ENCODE results near the gene SCD5. TPM values are rescaled to one million over a fixed set of nuclear protein-coding genes. Genes with fewer than 3 reads are reported as not detected.

Gene SCD5
- polyA plus RNA-seq, 3 donors, result 4.3 to 18.6 (median 14.3) TPM

DNA sequence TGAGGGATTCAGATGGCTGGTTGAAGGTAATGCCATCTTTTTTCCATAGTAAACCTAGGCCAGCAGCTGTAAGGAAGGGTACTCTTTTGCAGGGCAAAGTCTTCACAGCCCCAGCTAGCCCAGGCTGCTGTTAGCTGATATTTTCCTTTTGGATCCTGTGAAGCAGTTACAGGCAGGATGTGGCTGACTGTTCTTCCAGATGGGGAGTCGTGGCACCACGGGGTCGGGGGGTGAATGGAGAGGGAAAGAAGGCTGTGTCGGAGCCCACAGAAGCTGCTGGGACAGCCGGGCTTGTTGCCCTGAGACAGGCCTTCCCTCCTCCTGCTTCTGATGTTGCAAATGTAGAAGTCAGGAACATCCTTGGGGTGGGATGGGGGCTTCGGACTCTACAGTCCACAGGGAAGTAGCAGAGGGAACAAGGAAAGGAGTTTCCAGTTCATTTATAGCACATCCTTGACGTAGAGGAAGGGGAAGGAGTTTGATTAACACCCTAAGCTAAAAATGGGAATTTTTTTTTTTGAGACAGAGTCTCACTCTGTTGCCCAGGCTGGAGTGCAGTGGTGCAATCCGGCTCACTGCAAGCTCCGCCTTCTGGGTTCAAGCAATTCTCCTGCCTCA is 172.2 kb downstream of the SCD5 start:
- 66 to 80% (median 67%) methylated on average over 9 of the region's 9 CpGs for WGBS, 3 donors
- no peak overlapping the region for H3K27ac ChIP-seq (ENCODE audit: low read depth, low read length)

DNA sequence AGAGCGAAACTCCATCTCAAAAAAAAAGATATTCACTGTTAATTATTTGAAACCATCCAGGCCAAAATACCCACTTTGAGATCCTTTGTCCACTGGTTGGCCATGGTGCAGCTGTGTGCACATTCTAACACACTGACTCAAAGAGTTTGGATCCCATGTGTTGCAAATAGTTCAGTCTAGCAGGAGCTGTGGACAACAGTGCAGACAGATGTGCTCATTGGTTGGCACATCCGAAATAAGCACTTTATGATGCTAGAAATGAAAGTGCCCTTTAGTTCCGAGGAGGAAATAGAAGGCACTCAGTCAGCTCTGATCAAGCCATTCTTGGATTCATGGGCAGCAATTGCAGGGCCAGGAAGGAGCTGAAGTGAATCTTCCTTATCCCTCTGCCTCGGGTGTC is 173.8 kb downstream of the SCD5 start:
- WGBS, 3 donors, result 83 to 90% (median 88%) methylated on average over 4 of the region's 4 CpGs
- H3K27ac ChIP-seq (ENCODE audit: low read depth, low read length), result no peak overlapping the region

DNA sequence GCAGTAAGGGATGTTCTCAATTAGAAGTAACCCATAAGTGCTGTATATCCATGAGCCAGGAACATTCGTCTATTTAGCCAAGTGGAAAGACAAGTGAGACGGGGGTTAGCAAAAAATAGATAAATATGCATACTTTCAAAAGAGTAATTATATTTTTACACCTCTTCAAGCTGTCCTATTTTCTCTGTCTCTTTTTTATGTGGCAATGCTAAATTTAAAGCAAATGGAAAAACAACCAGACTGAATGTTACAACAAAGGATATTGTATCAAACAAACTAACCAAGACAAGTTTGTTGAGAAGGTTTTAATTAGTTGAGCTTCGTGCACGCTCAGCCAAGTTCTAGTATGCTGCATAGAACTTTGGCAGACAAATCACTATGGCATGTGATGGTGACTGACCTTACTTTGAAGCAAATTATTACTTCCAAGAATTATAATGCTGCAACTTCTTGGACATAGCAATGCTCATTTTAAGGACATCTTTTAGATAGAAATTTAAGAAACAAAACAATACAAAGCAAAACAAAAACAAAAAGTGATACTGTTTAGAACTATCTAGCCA is 175.4 kb downstream of the SCD5 start:
- no peak overlapping the region for H3K27ac ChIP-seq (ENCODE audit: low read depth, low read length)
- WGBS, 3 donors, result 62 to 79% (median 68%) methylated on average over 4 of the region's 4 CpGs

DNA sequence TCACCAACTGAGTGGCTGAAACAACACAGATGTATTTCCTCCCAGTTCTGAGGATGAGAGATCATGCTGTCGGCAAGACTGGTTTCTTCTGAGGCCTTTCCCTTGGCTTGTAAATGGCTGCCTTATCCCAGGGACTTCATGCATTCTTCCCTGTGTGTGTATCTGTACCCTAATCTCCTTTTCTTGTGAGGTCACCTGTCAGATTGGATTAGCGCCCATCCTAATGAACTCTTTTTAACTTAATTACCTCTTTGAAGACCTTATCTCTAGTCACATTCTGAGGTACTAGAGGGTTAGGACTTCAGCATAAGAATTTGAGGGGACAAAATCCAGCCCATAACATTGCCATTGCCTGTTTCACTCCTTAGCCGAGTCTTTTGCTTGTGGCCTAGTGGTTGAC is 177.3 kb downstream of the SCD5 start:
- no peak overlapping the region for H3K27ac ChIP-seq (ENCODE audit: low read depth, low read length)
- WGBS, 3 donors, result 88 to 97% (median 92%) methylated on average over 3 of the region's 3 CpGs

DNA sequence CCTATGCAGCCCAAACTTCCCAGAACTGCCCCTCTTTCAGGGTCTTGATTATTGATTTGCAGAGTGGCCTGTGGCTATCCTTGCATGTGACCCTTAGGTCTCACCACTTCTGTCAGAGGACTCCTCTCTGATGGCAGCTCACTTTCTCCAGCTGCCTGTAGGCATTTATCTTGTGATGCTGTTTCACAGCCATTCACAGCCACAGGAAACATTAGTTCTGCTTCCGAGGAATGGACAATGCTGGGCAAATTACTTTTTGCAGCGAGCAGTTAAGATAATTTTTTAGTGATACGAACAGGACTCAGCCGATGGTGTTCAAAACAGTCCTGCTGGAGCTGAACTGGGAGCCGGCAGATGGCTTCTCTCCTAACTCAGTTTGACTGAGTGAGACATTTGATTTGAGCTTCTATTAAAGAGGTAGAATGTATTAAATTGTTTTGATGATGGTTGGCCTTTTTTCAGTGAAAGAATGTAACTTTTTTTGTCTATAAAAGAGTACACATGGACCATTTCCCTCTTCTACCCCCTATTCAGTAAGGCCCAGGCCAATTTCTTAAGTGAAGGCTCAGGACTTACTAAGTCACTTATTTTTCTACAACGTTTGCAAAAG is 178.4 kb downstream of the SCD5 start:
- WGBS, 3 donors, result 60 to 72% (median 65%) methylated on average over 6 of the region's 6 CpGs
- H3K27ac ChIP-seq (ENCODE audit: low read depth, low read length), result no peak overlapping the region

DNA sequence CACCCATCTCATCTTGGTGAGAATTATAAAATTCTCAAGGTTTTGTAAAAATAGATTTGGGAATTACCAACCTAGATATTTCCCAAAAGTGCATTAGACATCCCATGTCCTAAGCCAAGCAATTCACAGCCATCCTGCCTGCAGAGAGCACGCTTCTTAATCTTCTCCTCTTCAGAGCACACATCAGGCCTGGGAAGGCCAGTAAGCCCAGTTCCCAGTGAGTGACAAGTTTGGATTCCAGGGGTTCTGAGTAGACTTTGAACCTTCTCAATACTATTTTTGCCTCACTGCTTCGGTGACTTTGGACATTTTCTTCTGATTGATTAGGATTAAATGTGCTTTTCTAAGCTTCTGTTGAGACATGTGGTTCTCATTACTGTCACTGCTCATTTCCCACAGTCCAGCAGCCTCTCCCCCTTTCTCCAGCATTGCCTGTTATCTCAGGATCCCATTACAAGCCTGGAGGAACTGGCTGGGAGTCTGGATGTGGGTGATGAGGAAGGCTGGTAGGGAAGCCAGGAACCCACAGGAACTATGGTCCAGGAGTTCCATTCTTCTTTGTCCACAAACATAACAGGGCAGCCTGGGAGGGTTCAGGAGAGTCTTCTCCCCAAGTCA is 180.4 kb downstream of the SCD5 start:
- no peak overlapping the region for H3K27ac ChIP-seq (ENCODE audit: low read depth, low read length)
- 66 to 75% (median 67%) methylated on average over 2 of the region's 2 CpGs for WGBS, 3 donors

DNA sequence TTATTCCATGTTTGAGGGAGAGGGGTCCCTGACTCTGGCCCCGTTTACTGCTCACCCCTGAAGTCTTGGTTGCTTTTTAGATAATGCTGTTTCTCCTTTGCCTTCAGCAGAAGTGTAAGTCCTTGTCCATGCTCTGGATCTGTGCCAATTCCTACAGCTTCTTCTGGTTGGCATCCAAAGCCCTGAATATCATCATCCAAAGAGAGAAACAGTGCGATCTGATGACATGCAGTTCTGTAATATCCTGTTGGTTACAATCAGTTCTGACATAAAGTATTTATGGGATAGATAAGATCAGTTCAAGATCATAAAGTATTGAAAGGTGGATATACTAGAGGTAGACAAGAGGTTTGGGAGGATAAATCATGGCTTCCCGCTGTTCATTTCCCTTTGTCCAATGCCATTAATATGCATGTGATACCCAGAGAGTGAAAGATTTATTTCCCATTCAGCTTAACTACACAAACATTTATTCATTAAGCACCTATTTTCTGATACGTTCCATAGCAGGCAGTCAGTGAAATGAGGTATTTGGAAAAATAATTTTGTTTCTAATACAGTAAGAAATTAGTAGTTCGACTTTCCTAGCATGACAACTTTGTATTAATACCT is 183.7 kb downstream of the SCD5 start:
- 85 to 89% (median 86%) methylated on average over 5 of the region's 5 CpGs for WGBS, 3 donors
- H3K27ac ChIP-seq (ENCODE audit: low read depth, low read length), result no peak overlapping the region

DNA sequence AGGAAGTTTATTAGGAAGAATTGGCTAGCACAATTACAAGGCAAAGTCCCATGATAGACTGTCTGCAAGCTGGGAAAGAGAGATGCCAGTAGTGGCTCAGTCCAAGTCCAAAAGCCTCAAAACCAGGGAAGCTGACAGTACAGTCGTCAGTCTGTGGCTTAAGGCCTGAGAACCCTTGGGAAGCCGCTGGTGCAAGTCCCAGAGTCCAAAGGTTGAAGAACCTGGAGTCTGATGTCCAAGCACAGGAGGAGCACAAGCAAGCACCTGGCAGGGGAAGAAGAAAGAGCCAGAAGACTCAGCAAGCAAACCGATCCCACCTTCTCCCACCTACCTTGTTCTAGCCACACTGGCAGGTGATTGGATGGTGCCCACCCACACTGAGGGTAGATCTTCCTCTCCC is 185.5 kb downstream of the SCD5 start:
- H3K27ac ChIP-seq (ENCODE audit: low read depth, low read length), result no peak overlapping the region
- WGBS, 3 donors, result 64 to 87% (median 77%) methylated on average over 3 of the region's 3 CpGs

DNA sequence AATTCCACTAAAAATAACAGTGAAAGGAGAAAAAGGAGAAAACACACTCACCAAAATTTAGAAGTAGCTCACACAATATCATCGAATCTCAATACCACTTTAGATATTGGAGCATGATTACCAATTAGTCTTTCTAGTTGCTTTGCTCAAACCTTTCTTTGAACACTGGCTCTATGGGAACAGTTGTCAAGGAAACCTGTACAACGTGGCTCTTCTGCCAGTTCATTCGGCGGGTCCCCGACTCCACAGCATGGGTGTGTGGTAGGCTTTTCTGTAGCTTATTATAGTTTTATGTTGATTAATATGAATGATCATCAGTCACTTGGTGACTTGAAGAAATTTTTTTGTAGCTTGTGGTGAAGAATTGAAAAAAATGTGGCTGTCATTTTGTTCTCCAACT is 186.6 kb downstream of the SCD5 start:
- 77 to 90% (median 86%) methylated on average over 5 of the region's 5 CpGs for WGBS, 3 donors
- no peak overlapping the region for H3K27ac ChIP-seq (ENCODE audit: low read depth, low read length)

DNA sequence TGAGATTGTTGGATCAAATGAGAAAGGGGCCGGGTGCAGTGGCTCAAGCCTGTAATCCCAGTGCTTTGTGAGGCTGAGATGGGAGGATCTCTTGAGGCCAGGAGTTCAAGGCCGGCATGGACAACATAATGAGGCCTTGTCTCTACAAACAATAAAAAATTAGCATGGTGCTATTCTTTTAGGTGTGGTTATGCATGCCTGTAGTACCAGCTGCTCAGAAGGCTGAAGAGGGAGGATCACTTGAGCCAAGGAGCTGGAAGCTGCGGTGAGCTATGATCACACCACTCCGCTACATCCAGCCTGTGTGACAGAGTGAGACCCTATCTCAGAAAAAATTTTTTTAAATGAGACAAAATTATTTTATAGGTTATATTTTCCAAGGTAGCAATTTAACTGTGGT is 187.1 kb downstream of the SCD5 start:
- 92 to 95% (median 94%) methylated on average over 4 of the region's 4 CpGs for WGBS, 3 donors
- no peak overlapping the region for H3K27ac ChIP-seq (ENCODE audit: low read depth, low read length)

DNA sequence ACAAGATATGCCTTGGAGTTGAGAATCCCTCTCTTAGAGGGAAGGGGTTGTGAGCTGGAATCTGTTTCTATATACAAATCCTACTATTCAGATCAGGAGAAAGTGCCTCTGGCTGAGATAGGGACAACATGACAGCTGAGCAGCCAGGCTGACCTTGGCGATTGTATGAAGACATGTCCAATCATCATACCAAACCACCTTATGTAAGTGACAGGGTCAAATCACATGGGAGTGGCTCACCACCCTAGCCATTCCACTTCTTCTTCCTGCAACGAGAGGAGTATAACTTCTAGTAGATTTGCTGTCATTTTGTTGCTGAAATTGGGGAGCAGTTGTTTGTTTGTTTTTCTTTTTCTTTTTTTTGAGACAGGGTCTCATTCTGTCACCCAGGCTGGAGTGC is 188.6 kb downstream of the SCD5 start:
- WGBS, 3 donors, result 80 to 86% (median 82%) methylated on average over 2 of the region's 2 CpGs
- no peak overlapping the region for H3K27ac ChIP-seq (ENCODE audit: low read depth, low read length)

DNA sequence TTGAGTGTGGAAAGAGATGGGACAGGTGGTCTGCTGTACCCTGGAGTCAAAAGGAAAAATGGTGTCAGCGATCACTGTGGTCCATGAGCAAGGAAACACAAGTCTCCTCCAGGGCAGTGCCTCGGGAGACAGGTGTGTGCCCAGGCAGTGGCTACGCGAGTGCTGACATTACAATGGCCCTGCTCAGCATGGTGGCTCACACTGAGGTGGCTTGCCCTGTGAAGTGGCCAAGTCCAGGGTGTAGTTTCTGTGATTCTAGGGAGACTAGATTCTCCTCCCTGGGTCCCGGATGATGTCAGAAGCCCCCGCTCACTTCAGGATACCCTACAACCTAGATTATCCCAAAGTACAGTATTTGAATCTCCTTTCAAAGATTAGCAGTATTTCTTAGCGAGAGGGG is 192.0 kb downstream of the SCD5 start:
- WGBS, 3 donors, result 95 to 97% (median 95%) methylated on average over 7 of the region's 7 CpGs
- H3K27ac ChIP-seq (ENCODE audit: low read depth, low read length), result no peak overlapping the region

DNA sequence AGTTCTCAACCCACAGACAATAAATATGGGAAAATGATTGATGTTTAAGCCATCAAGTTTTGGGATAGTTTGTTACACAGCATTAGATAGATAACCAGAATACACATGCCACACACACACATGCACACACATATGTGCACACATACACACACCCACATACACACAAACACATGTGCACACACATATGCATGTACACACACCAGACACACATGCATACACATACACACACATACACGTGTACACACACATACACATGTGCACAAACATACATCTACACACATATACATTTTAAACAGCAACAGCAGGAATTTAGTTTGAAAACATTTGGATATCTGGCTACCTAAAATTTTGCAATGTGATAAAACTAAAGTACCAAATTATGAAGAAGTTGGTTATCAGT is 194.1 kb downstream of the SCD5 start:
- no peak overlapping the region for H3K27ac ChIP-seq (ENCODE audit: low read depth, low read length)
- WGBS, 3 donors, result 88 to 92% (median 89%) methylated on average over 1 of the region's 1 CpG

DNA sequence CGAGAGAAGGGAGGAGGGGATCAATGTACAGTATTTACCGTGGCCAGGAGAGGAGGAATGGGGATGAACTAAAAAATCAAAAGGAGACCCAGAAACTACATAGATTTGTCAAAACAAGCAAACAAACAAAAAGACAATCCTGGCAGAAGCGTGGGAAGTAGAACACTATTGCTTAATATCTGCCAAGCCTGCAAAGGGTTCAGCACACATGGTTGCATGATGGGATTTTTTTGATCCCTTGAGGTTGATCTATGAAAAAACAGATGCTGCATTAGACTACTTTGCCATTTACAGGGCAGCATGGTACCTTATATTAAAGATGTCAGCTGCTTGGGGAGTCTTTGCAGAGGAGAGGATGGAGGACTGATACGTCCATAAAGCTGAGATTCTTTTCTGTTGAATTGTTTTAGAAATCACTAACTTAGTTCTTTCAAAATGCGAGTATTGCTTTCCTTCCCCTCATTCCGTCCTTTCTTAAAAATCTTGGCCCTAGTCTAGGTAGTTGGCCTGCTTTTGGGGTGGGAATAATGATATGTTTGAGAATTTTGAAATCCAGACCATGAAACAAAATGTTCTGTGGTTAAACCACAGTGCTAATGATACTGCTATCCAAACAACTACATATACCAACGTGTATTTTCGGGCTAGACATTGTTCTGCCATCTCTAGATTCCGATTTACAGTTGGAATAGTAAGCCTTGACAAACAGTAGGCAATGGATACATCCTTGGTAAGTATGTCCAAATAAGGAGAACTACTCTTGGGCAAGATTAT is 197.2 kb downstream of the SCD5 start:
- H3K27ac ChIP-seq (ENCODE audit: low read depth, low read length), result no peak overlapping the region
- WGBS, 3 donors, result 67 to 84% (median 69%) methylated on average over 9 of the region's 9 CpGs

DNA sequence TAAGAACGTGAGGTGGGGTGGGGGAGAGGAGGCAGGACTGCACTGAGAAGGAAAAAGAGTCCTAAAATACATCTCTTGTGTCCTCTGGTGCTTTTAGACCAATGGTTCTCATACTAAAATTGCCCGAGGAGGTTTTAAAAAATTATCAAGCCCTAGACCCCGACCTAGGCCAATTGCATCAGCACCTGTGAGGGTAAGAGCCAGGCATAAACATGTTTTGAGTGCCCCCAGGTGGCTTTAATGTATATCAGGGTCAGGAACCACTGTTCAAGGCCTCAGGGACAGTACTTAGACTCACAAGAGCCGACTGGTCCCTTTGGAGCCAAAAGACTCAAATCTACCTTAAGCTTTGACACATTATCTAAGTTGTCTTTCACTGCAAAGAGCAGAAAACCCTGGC is 199.3 kb downstream of the SCD5 start:
- 62 to 82% (median 77%) methylated on average over 4 of the region's 4 CpGs for WGBS, 3 donors
- no peak overlapping the region for H3K27ac ChIP-seq (ENCODE audit: low read depth, low read length)

DNA sequence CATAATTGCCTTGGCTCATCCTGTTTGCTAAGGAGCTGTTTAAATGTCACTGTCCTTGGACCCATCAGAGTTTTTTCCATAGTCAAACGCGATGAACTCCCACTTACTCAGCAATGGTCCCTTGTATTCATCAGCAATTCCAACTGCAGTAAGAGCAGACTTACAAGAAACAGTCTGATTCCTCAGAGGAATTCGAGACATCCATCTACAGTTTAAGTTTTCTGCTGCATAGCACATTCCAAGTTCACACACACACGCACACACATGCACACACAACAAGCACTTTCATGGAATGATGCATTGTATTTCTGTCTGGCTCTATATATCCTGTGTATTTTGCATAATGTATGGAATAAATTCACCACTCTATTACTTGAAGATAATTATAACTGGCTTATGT is 204.1 kb downstream of the SCD5 start:
- WGBS, 3 donors, result 62 to 72% (median 65%) methylated on average over 4 of the region's 4 CpGs
- H3K27ac ChIP-seq (ENCODE audit: low read depth, low read length), result no peak overlapping the region

DNA sequence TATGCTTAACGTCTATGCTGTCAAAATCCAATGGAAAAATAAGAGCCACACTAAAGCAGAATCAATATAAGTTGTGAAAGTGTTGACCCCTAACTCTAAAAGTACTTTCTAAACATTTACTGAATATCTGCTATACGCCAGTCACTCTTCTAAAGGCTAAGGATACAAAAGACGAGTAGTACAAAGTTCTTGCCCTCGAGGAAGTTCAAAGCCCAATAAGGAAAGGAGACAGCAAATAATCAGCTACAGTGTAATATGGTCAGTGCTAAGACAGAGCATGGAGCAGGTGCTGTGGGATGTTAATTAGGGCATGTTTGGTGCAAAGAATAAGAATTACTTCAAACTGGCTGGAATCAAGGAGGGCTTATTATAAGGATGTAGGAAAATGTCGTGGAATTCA is 205.2 kb downstream of the SCD5 start:
- 62 to 71% (median 70%) methylated on average over 5 of the region's 5 CpGs for WGBS, 3 donors
- no peak overlapping the region for H3K27ac ChIP-seq (ENCODE audit: low read depth, low read length)

DNA sequence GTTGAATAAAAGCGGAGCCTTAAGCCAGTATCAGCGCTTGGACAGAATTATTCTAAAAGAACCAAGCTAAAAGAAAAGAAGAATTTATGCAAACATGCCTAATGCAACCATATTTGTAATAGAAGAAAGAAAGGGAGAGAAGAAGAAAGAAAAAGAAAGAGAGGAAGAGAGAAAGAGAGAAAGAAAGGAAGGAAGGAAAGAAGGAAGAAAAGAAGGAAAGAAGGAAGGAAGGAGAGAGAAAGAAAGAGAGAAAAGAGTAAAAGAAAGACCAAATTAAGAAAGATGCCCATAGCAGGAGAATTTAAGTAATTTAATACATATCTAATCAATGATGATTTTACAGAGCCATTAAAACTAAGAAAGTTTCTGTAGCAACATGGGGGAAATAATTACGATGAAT is 206.0 kb downstream of the SCD5 start:
- 74 to 95% (median 91%) methylated on average over 3 of the region's 3 CpGs for WGBS, 3 donors
- no peak overlapping the region for H3K27ac ChIP-seq (ENCODE audit: low read depth, low read length)

DNA sequence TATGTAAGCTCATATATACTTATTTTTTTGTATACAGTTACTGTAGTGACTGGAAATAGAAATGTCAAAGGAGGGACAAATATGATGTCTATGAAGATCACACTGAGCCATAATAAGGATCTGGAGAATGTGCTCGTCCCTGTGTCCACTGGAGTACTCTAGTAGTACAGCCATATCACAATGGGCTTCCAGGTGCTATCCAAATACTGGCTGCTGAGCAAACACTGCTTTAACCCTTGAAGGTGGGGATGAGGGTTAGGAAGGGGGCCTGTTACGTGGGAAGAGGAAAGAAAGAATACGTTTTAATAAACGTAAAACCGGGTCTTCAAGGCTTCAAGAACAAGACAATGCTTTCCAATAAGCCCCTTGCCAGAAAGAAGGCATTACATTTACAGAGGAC is 207.0 kb downstream of the SCD5 start:
- no peak overlapping the region for H3K27ac ChIP-seq (ENCODE audit: low read depth, low read length)
- WGBS, 3 donors, result 48 to 78% (median 74%) methylated on average over 5 of the region's 5 CpGs

All from adipose tissue (tissue), 3 donors.